ENCODE results near the gene NTM. TPM values are rescaled to one million over a fixed set of nuclear protein-coding genes. Genes with fewer than 3 reads are reported as not detected.

Gene NTM
- total RNA-seq, 1 experiment from 2014 or later, result 8.6 TPM

GRCh38 chr11:131615611-131616010 lies 245.2 kb downstream of the NTM start:
- ChIA-PET CTCF (no interaction called here), POLR2A (ENCODE audit: low non-redundant PET) (no interaction called here)
- Histone ChIP-seq H3K36me3 (ENCODE audit: insufficient read depth, low read length, poor library complexity, severe bottlenecking) (no peaks in the 10 kb centered on the region), H3K4me1 (ENCODE audit: insufficient read depth, low read length, poor library complexity, severe bottlenecking) (no peaks in the 10 kb centered on the region), H3K4me3 (ENCODE audit: low read depth, low read length, poor library complexity, severe bottlenecking) (no peak overlapping the region), H3K27ac (ENCODE audit: low read depth, low read length, poor library complexity, severe bottlenecking) (no peak overlapping the region), H3K27me3 (replicated peaks; ENCODE audit: insufficient read depth, low read depth, low read length, poor library complexity) (peaks cover 49% of the 10 kb centered on the region), H3K9me3 (ENCODE audit: low read depth, low read length, poor library complexity, severe bottlenecking) (peaks cover 2% of the 10 kb centered on the region)
- intact Hi-C loops (cut with micrococcal nuclease; ENCODE audit: unreplicated experiment), result no loop called here
- no peak for DNase-seq (ENCODE audit: low spot score)
- no peak for TF ChIP-seq CTCF (conservative IDR thresholded peaks at IDR 0.05; ENCODE audit: low read depth, low read length)
- no peak for TF ChIP-seq EZH2 (IDR thresholded peaks at IDR 0.05; ENCODE audit: borderline replicate concordance, low read depth, low read length, poor library complexity, severe bottlenecking)
- BruUV-seq (replicated peaks), result no TSS peak

- intact Hi-C loops (cut with micrococcal nuclease; ENCODE audit: unreplicated experiment), result no loop called here
These were observed 246.2 kb downstream of the NTM start for GRCh38 chr11:131616481-131617140.

GRCh38 chr11:131618201-131618600 lies 247.8 kb downstream of the NTM start:
- POLR2A ChIA-PET (ENCODE audit: low non-redundant PET), result no interaction called here
- H3K27ac ChIP-seq (ENCODE audit: low read depth, low read length, poor library complexity, severe bottlenecking), result no peak overlapping the region
- peaks cover 33% of the 10 kb centered on the region for H3K27me3 ChIP-seq (replicated peaks; ENCODE audit: insufficient read depth, low read depth, low read length, poor library complexity)
- no TSS peak for BruUV-seq (replicated peaks)
- no peaks in the 10 kb centered on the region for H3K36me3 ChIP-seq (ENCODE audit: insufficient read depth, low read length, poor library complexity, severe bottlenecking)
- no peak for TF ChIP-seq CTCF (conservative IDR thresholded peaks at IDR 0.05; ENCODE audit: low read depth, low read length)
- no peak for TF ChIP-seq EZH2 (IDR thresholded peaks at IDR 0.05; ENCODE audit: borderline replicate concordance, low read depth, low read length, poor library complexity, severe bottlenecking)
- H3K4me3 ChIP-seq (ENCODE audit: low read depth, low read length, poor library complexity, severe bottlenecking), result no peak overlapping the region
- intact Hi-C loops (cut with micrococcal nuclease; ENCODE audit: unreplicated experiment), result no loop called here
- DNase-seq (ENCODE audit: low spot score), result no peak
- CTCF ChIA-PET, result no interaction called here
- no peaks in the 10 kb centered on the region for H3K4me1 ChIP-seq (ENCODE audit: insufficient read depth, low read length, poor library complexity, severe bottlenecking)
- peaks cover 2% of the 10 kb centered on the region for H3K9me3 ChIP-seq (ENCODE audit: low read depth, low read length, poor library complexity, severe bottlenecking)

More at GRCh38 chr11:131616481-131617140, 246.2 kb downstream of the NTM start:
- DNase-seq (ENCODE audit: low spot score), result no peak
- Histone ChIP-seq H3K4me1 (ENCODE audit: insufficient read depth, low read length, poor library complexity, severe bottlenecking) (no peaks in the 10 kb centered on the region), H3K27me3 (replicated peaks; ENCODE audit: insufficient read depth, low read depth, low read length, poor library complexity) (peaks cover 42% of the 10 kb centered on the region), H3K27ac (ENCODE audit: low read depth, low read length, poor library complexity, severe bottlenecking) (no peak overlapping the region), H3K36me3 (ENCODE audit: insufficient read depth, low read length, poor library complexity, severe bottlenecking) (no peaks in the 10 kb centered on the region), H3K4me3 (ENCODE audit: low read depth, low read length, poor library complexity, severe bottlenecking) (no peak overlapping the region), H3K9me3 (ENCODE audit: low read depth, low read length, poor library complexity, severe bottlenecking) (peaks cover 2% of the 10 kb centered on the region)
- BruUV-seq (replicated peaks), result no TSS peak
- POLR2A ChIA-PET (ENCODE audit: low non-redundant PET), result no interaction called here
- CTCF ChIA-PET, result no interaction called here
- TF ChIP-seq CTCF (conservative IDR thresholded peaks at IDR 0.05; ENCODE audit: low read depth, low read length) (no peak), EZH2 (IDR thresholded peaks at IDR 0.05; ENCODE audit: borderline replicate concordance, low read depth, low read length, poor library complexity, severe bottlenecking) (no peak)
